Esophagus muscularis mucosa (tissue), 4 donors: Measurements from ENCODE around the gene KCNAB1. TPM values are rescaled to one million over a fixed set of nuclear protein-coding genes. Genes with fewer than 3 reads are reported as not detected.
"Not testable (repeated sequence)": the region's sequence is repeated elsewhere in the genome, so short reads cannot be mapped to it uniquely, and the experiment has no call there.

ENCODE experiments used
- DNase-seq: peaks from one replicate; pipeline ENCODE4 v3.0.0-alpha.2; 2017; ENCODE audit errors: extremely low spot score
- H3K27ac ChIP-seq, 4 donors: fragments of 200-600 bp; sonication (generic); replicated peaks in 1 of 4; 1 replicate in 3 of 4; 2 replicates in 1 of 4; pipeline ENCODE4 v1.5.1; 2016 to 2019; ENCODE audit warnings: mild to moderate bottlenecking in 1 of 4
- H3K27me3 ChIP-seq, 4 donors: fragments of 200-600 bp; sonication (generic); one replicate each; pipeline versions ENCODE4 v1.5.1 to v1.6.0; 2016 to 2019
- H3K36me3 ChIP-seq, 4 donors: fragments of 200-600 bp; sonication (generic); one replicate each; pipeline ENCODE4 v1.5.1; 2016 to 2019
- H3K4me1 ChIP-seq, 4 donors: fragments of 200-600 bp; sonication (generic); one replicate each; pipeline ENCODE4 v1.5.1; 2016 to 2019
- H3K4me3 ChIP-seq, 4 donors: fragments of 200-600 bp; sonication (generic); 1 replicate in 2 of 4; 2 replicates in 2 of 4; pipeline ENCODE4 v1.5.1; 2016 to 2019; ENCODE audit warnings: mild to moderate bottlenecking in 4 of 4, moderate library complexity in 1 of 4
- H3K9me3 ChIP-seq, 4 donors: fragments of 200-600 bp; sonication (generic); 1 replicate in 3 of 4; 2 replicates in 1 of 4; pipeline ENCODE4 v1.5.1; 2016 to 2019
- CTCF ChIP-seq, 3 experiments: fragments of 200-600 bp in 2 of 3; fragments of 450-650 bp in 1 of 3; sonication (generic) in 2 of 3; IDR thresholded peaks; one replicate each; pipeline ENCODE4 v1.5.1; 2017 to 2019; ENCODE audit warnings: antibody characterized with exemption in 3 of 3, mild to moderate bottlenecking in 2 of 3, moderate library complexity in 1 of 3
- EP300 ChIP-seq: sonication (generic); formaldehyde crosslinking; IDR thresholded peaks from one replicate; pipeline ENCODE4 v1.6.1; 2017; ENCODE audit warnings: antibody characterized with exemption
- POLR2A ChIP-seq: fragments of 450-650 bp; IDR thresholded peaks from one replicate; pipeline ENCODE4 v1.6.1; 2017; ENCODE audit warnings: antibody characterized with exemption, moderate library complexity, mild to moderate bottlenecking, low read depth
- POLR2AphosphoS5 ChIP-seq, 2 donors: sonication (generic); formaldehyde crosslinking; IDR thresholded peaks; one replicate each; pipeline ENCODE4 v1.6.1; 2017; ENCODE audit warnings: antibody characterized with exemption in 2 of 2
- WGBS: methylation state at CpG from one replicate; pipeline ENCODE4 v1.1.5; 2018; 5-methylcytosine and 5-hydroxymethylcytosine counted together
- intact Hi-C: fragments of 100-400 bp; cut with DNase I; formaldehyde crosslinking; loops from one replicate; pipeline ENCODE4 v1.15.1; 2023
- total RNA-seq, 4 donors: library from RNA; depleted of rRNA; stranded (reverse); fragments of >200 nt; gene quantifications; one replicate each; pipeline versions ENCODE4 v1.1.0 to v1.2.1, GENCODE V29; 2016

Gene KCNAB1
- total RNA-seq, 4 donors from 2014 or later = 0.83 to 5.9 (median 2.3) TPM

GRCh38 chr3:156094391-156094790 is 26.0 kb upstream of the KCNAB1 start:
- Histone ChIP-seq H3K36me3 (no peaks in the 10 kb centered on the region), H3K27ac (no peak overlapping the region), H3K4me1 (no peaks in the 10 kb centered on the region), H3K9me3 (no peaks in the 10 kb centered on the region), H3K27me3 (no peaks in the 10 kb centered on the region), H3K4me3 (no peak overlapping the region)
- intact Hi-C loops = no loop called here
- DNase-seq = no peak
- TF ChIP-seq POLR2A = no peak
- no peak for TF ChIP-seq EP300
- TF ChIP-seq POLR2AphosphoS5 (IDR thresholded peaks at IDR 0.05) = no peak
- TF ChIP-seq CTCF (IDR thresholded peaks at IDR 0.05) = no peak
- 90% methylated on average over 2 of the region's 2 CpGs for WGBS

- not testable (repeated sequence) for H3K36me3 ChIP-seq, H3K4me3 ChIP-seq
Measured at GRCh38 chr3:156095652-156096051, 24.7 kb upstream of the KCNAB1 start.

GRCh38 chr3:156098437-156099035 is 21.8 kb upstream of the KCNAB1 start:
- H3K27ac ChIP-seq = no peak overlapping the region
- TF ChIP-seq CTCF (IDR thresholded peaks at IDR 0.05) = no peak
- no peak for TF ChIP-seq POLR2A
- TF ChIP-seq POLR2AphosphoS5 (IDR thresholded peaks at IDR 0.05) = no peak
- no peak for TF ChIP-seq EP300
- no peaks in the 10 kb centered on the region for H3K9me3 ChIP-seq
- no peaks in the 10 kb centered on the region for H3K36me3 ChIP-seq
- peaks cover 0 to 3% (median 0%) of the 10 kb centered on the region in 4 donors for H3K4me1 ChIP-seq
- no peak overlapping the region for H3K4me3 ChIP-seq
- intact Hi-C loops = no loop called here
- H3K27me3 ChIP-seq = no peaks in the 10 kb centered on the region
- no peak for DNase-seq
- 91% methylated on average over 4 of the region's 4 CpGs for WGBS

More at GRCh38 chr3:156095652-156096051, 24.7 kb upstream of the KCNAB1 start:
- H3K4me1 ChIP-seq, H3K9me3 ChIP-seq, intact Hi-C loops, H3K27ac ChIP-seq, H3K27me3 ChIP-seq, DNase-seq: not testable (repeated sequence)
- 90% methylated on average over 4 of the region's 4 CpGs for whole genome bisulfite sequencing

- H3K27me3 ChIP-seq, DNase-seq, H3K27ac ChIP-seq, intact Hi-C loops, H3K36me3 ChIP-seq, H3K9me3 ChIP-seq, H3K4me1 ChIP-seq, H3K4me3 ChIP-seq: not testable (repeated sequence)
- WGBS = 91% methylated on average over 8 of the region's 27 CpGs
Measured at GRCh38 chr3:156099348-156099747, 21.0 kb upstream of the KCNAB1 start.

GRCh38 chr3:156099984-156100383 is 20.4 kb upstream of the KCNAB1 start:
- H3K27me3 ChIP-seq, H3K36me3 ChIP-seq, intact Hi-C loops, H3K27ac ChIP-seq, H3K4me3 ChIP-seq, H3K4me1 ChIP-seq, H3K9me3 ChIP-seq, DNase-seq: not testable (repeated sequence)
- WGBS = 91% methylated on average over 9 of the region's 9 CpGs

- no peak for DNase-seq
- H3K36me3 ChIP-seq = no peaks in the 10 kb centered on the region
- H3K9me3 ChIP-seq = no peaks in the 10 kb centered on the region
- intact Hi-C loops = no loop called here
- H3K27ac ChIP-seq = no peak overlapping the region
- peaks cover 0 to 3% (median 0%) of the 10 kb centered on the region in 4 donors for H3K4me1 ChIP-seq
- TF ChIP-seq POLR2AphosphoS5 (IDR thresholded peaks at IDR 0.05) (no peak), EP300 (no peak), CTCF (IDR thresholded peaks at IDR 0.05) (no peak), POLR2A (no peak)
- no peak overlapping the region for H3K4me3 ChIP-seq
- no peaks in the 10 kb centered on the region for H3K27me3 ChIP-seq
- WGBS = 44% methylated on average over 4 of the region's 4 CpGs
Measured at GRCh38 chr3:156102267-156102931, 18.0 kb upstream of the KCNAB1 start.
